ENCODE results near the gene SLC32A1.

GRCh38 chr20:38776363-38776762 is 52.1 kb downstream of the SLC32A1 start:
- no peak for TF ChIP-seq CTCF (IDR thresholded peaks at IDR 0.05; ENCODE audit: insufficient read depth, low read depth, low read length)
- no peak for TF ChIP-seq EZH2 (IDR thresholded peaks at IDR 0.05; ENCODE audit: insufficient read depth, low read length)

Measured in astrocyte (in vitro differentiated cells and primary cell).